Activated CD4-positive, alpha-beta T cell treated with anti-CD3 and anti-CD28 coated beads for 36 hours (primary cell): ENCODE results near the gene ST8SIA6. TPM values are rescaled to one million over a fixed set of nuclear protein-coding genes. Genes with fewer than 3 reads are reported as not detected.
"Not testable (repeated sequence)": the region's sequence is repeated elsewhere in the genome, so short reads cannot be mapped to it uniquely, and the experiment has no call there.

ENCODE experiments used
- ATAC-seq: fragments of 200-7000 bp; cut with Tn5 transposase; one replicate; pipeline ENCODE4 v1.10.0; 2021; ENCODE audit warnings: mild to moderate bottlenecking, moderate library complexity
- CTCF ChIA-PET: fragments of 350-600 bp; sonication (Branson Sonifier 250); formaldehyde crosslinking; loops from one replicate; lab custom pipeline; 2021; ENCODE audit warnings: antibody characterized with exemption; lab: Charles Lee
- POLR2A ChIA-PET: fragments of 350-600 bp; sonication (Branson Sonifier 250); formaldehyde crosslinking; loops from one replicate; lab custom pipeline; 2021; ENCODE audit warnings: antibody characterized with exemption, inconsistent platforms; lab: Charles Lee
- DNase-seq: peaks from one replicate; pipeline ENCODE4 v3.0.0-alpha.2; 2020
- H3K27ac Mint-ChIP-seq: one replicate; pipeline ENCODE4 v1.8.0; 2021; ENCODE audit warnings: mixed read lengths
- H3K27me3 Mint-ChIP-seq: one replicate; pipeline ENCODE4 v1.8.0; 2021; ENCODE audit warnings: mixed read lengths
- H3K36me3 Mint-ChIP-seq: one replicate; pipeline ENCODE4 v1.8.0; 2021; ENCODE audit warnings: low read depth, mixed read lengths
- H3K4me1 Mint-ChIP-seq: one replicate; pipeline ENCODE4 v1.8.0; 2021; ENCODE audit warnings: mixed read lengths
- H3K4me3 Mint-ChIP-seq: one replicate; pipeline ENCODE4 v1.8.0; 2021; ENCODE audit warnings: mild to moderate bottlenecking, moderate library complexity, mixed read lengths
- H3K9me3 Mint-ChIP-seq: one replicate; pipeline ENCODE4 v1.8.0; 2021; ENCODE audit warnings: low read depth, mixed read lengths
- intact Hi-C, 2 experiments: fragments of 100-400 bp; cut with DNase I in 1 of 2; cut with micrococcal nuclease in 1 of 2; formaldehyde crosslinking; loops; one replicate each; pipeline versions ENCODE4 v1.14.2 to v1.15.1; 2022 to 2024; cut with DNase I, micrococcal nuclease
- total RNA-seq, 2 experiments: library from RNA; stranded (reverse); gene quantifications; one replicate each; pipeline ENCODE4 v1.2.3, GENCODE V29; 2021

Gene ST8SIA6
- total RNA-seq, 2 experiments from 2014 or later, result not detected

- peaks cover 16% of the 10 kb centered on the region for H3K4me1 Mint-ChIP-seq
- ATAC-seq, result no peak
- intact Hi-C loops, result no loop called here
- ChIA-PET POLR2A (no interaction called here), CTCF (interaction anchor here (0.7 to 1.4 kb wide), 5 partner anchors 10 to 378 kb away, joined by 3 to 5 read pairs (median 3); no protein-coding TSS in a partner anchor)
- H3K27ac Mint-ChIP-seq, result no peak overlapping the region
- no peaks in the 10 kb centered on the region for H3K36me3 Mint-ChIP-seq
- no peaks in the 10 kb centered on the region for H3K9me3 Mint-ChIP-seq
- no peak for DNase-seq
- peak overlapping the region; percentile 71 for H3K4me3 Mint-ChIP-seq
- peaks cover 32% of the 10 kb centered on the region for H3K27me3 Mint-ChIP-seq
These were observed 673 bp upstream of the ST8SIA6 start for GRCh38 chr10:17455015-17455520.

GRCh38 chr10:17453373-17454091, 863 bp downstream of the ST8SIA6 start:
- ATAC-seq, result peak; percentile 73
- no peak overlapping the region for H3K27ac Mint-ChIP-seq
- peak overlapping the region; percentile 72 for H3K4me3 Mint-ChIP-seq
- DNase-seq, result peak; percentile 56
- H3K36me3 Mint-ChIP-seq, result no peaks in the 10 kb centered on the region
- POLR2A ChIA-PET, result no interaction called here
- CTCF ChIA-PET, result interaction anchor here (0.5 to 0.9 kb wide), 3 partner anchors 14 to 740 kb away, joined by 3 to 6 read pairs (median 3); no protein-coding TSS in a partner anchor
- peaks cover 30% of the 10 kb centered on the region for H3K27me3 Mint-ChIP-seq
- peaks cover 16% of the 10 kb centered on the region for H3K4me1 Mint-ChIP-seq
- H3K9me3 Mint-ChIP-seq, result peaks cover 8% of the 10 kb centered on the region
- intact Hi-C loops, result no loop called here

DNA sequence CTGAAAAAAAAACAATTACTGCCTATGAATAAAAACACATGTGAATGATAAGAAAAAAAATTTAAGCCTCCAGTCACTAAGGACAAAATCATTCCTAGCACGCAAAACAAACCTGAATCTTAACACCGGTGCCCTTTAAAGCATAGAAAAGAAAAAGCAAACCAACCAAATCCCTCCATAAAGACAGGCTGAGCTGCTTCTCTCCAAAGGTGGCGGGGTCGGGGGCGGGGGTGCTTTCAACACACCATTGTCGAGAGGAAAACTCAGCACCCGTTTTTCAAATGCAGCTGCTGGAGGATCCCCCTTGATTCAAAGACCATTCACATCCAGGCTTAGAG, 1.4 kb downstream of the ST8SIA6 start:
- Mint-ChIP-seq H3K36me3 (peaks cover 3% of the 10 kb centered on the region), H3K27ac (no peak overlapping the region), H3K4me3 (peak overlapping the region; percentile 72), H3K4me1 (peaks cover 16% of the 10 kb centered on the region), H3K27me3 (peaks cover 28% of the 10 kb centered on the region), H3K9me3 (peaks cover 11% of the 10 kb centered on the region)
- DNase-seq (no peak), ATAC-seq (no peak)
- ChIA-PET POLR2A (no interaction called here), CTCF (interaction anchor here (0.6 kb wide), 1 partner anchor 53 kb away, joined by 3 read pairs; no protein-coding TSS in a partner anchor)
- intact Hi-C loops, result no loop called here

- DNase-seq (no peak), ATAC-seq (no peak)
- intact Hi-C loops, result no loop called here
- Mint-ChIP-seq H3K4me3 (no peak overlapping the region), H3K9me3 (peaks cover 11% of the 10 kb centered on the region), H3K4me1 (peaks cover 16% of the 10 kb centered on the region), H3K27me3 (peaks cover 28% of the 10 kb centered on the region), H3K36me3 (peaks cover 3% of the 10 kb centered on the region), H3K27ac (no peak overlapping the region)
- POLR2A ChIA-PET, result interaction anchor here (0.7 kb wide), 1 partner anchor 148 kb away, joined by 3 read pairs; no protein-coding TSS in a partner anchor
- CTCF ChIA-PET, result no interaction called here
These were observed 2.1 kb downstream of the ST8SIA6 start for GRCh38 chr10:17452060-17452841.

DNA sequence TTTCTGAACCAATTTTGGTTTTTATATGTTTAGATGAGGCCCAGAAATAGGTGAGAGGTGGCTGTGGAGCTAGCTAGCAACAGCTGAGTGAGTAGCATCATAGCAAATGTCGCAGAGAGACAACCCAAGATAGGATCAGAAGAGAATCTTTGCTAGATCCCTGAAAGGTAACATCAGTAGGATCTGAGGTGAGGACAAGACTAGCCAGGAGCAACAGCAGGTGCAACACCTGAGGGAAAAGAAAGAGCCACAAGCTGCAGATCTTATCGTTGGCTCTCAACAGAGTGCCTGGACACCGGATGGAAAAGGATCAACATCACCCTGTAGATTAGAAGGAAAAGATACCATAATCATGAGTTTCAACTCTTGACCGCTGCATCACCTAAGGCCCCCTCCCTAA, 4.4 kb downstream of the ST8SIA6 start:
- H3K27ac Mint-ChIP-seq, result no peak overlapping the region
- H3K36me3 Mint-ChIP-seq, result peaks cover 3% of the 10 kb centered on the region
- intact Hi-C loops, result no loop called here
- H3K27me3 Mint-ChIP-seq, result peaks cover 19% of the 10 kb centered on the region
- ChIA-PET CTCF (interaction anchor here (0.9 to 5.2 kb wide), 2 partner anchors 19 to 31 kb away, joined by 3 to 37 read pairs; no protein-coding TSS in a partner anchor), POLR2A (no interaction called here)
- peaks cover 11% of the 10 kb centered on the region for H3K9me3 Mint-ChIP-seq
- peaks cover 16% of the 10 kb centered on the region for H3K4me1 Mint-ChIP-seq
- no peak overlapping the region for H3K4me3 Mint-ChIP-seq
- DNase-seq (no peak), ATAC-seq (no peak)

DNA sequence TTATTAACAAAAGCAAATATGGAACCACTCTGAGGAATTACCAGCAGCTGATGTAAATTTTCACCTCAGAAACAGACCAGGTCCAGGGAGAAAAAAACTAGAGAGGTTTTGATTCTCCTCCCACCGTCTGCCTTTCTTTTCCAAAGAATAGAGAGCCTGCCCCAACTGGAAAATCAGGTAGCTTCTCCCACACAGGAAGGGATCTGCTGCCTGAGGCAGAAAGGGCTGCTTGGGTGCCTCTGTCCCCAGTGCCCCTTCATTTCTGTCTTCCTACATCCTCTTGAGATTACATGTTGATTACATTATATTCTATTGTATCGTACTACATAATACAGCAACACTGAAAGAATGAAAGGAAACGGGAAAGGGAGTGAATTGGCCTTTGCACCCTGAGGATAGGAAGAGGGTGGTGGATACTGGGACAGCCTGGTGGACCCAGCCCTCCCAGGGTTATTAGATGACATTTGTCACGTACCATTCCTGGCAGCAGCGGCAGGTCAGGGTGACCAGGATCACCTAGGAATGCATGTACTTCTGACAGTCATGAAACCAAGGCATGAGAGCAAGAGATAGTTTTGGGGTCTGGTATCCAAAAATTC, 8.9 kb downstream of the ST8SIA6 start:
- POLR2A ChIA-PET, result no interaction called here
- CTCF ChIA-PET, result interaction anchor here (1.0 to 1.6 kb wide), 3 partner anchors 9 to 13 kb away, joined by 3 to 7 read pairs (median 5); partner anchors contain the start of gene ST8SIA6
- H3K9me3 Mint-ChIP-seq, result peaks cover 11% of the 10 kb centered on the region
- H3K27ac Mint-ChIP-seq, result no peak overlapping the region
- DNase-seq (no peak), ATAC-seq (no peak)
- intact Hi-C loops, result no loop called here
- no peak overlapping the region for H3K4me3 Mint-ChIP-seq
- peaks cover 3% of the 10 kb centered on the region for H3K36me3 Mint-ChIP-seq
- peaks cover 12% of the 10 kb centered on the region for H3K4me1 Mint-ChIP-seq
- peaks cover 8% of the 10 kb centered on the region for H3K27me3 Mint-ChIP-seq

- intact Hi-C loops, result no loop called here
- POLR2A ChIA-PET, result interaction anchor here (0.6 kb wide), 1 partner anchor 65 kb away, joined by 3 read pairs; no protein-coding TSS in a partner anchor
These were observed 10.0 kb downstream of the ST8SIA6 start for GRCh38 chr10:17444388-17444714.

GRCh38 chr10:17443707-17444387, 10.5 kb downstream of the ST8SIA6 start:
- peak; percentile 38 for DNase-seq
- H3K4me3 Mint-ChIP-seq, result no peak overlapping the region
- H3K36me3 Mint-ChIP-seq, result peaks cover 3% of the 10 kb centered on the region
- CTCF ChIA-PET, result interaction anchor here (0.5 to 1.3 kb wide), 3 partner anchors 11 to 1595 kb away, joined by 3 to 4 read pairs (median 3); partner anchors contain the start of gene ST8SIA6
- POLR2A ChIA-PET, result no interaction called here
- ATAC-seq, result peak; percentile 98
- H3K9me3 Mint-ChIP-seq, result peaks cover 3% of the 10 kb centered on the region
- intact Hi-C loops, result no loop called here
- H3K27ac Mint-ChIP-seq, result no peak overlapping the region
- H3K27me3 Mint-ChIP-seq, result peaks cover 8% of the 10 kb centered on the region
- H3K4me1 Mint-ChIP-seq, result peaks cover 12% of the 10 kb centered on the region

More at GRCh38 chr10:17444388-17444714, 10.0 kb downstream of the ST8SIA6 start:
- Mint-ChIP-seq H3K9me3 (peaks cover 5% of the 10 kb centered on the region), H3K4me3 (no peak overlapping the region), H3K4me1 (peaks cover 12% of the 10 kb centered on the region), H3K36me3 (peaks cover 3% of the 10 kb centered on the region), H3K27me3 (peaks cover 8% of the 10 kb centered on the region), H3K27ac (no peak overlapping the region)
- no peak for ATAC-seq
- CTCF ChIA-PET, result interaction anchor here (1.0 to 1.6 kb wide), 2 partner anchors 10 to 12 kb away, joined by 5 to 7 read pairs; partner anchors contain the start of gene ST8SIA6
- no peak for DNase-seq

DNA sequence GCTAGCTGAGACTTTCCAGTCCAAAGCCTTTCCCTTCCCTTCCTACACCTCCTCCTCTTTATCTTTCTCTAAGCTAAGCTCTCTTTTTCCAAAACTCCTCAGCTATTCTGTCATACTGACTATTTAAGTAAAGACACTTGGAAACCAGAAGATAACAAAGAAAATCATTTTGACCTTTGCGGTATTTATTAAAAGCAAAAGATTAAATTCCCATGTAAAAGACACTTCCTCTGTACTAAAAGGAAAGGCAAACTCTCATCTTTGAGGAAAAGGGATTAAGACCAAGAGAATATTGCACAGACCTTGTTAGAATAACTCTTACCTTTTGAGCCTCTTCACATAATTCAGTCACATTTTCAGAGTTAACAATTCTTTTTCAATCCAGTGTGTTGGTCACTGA, 15.8 kb downstream of the ST8SIA6 start:
- peaks cover 6% of the 10 kb centered on the region for H3K27me3 Mint-ChIP-seq
- no peak overlapping the region for H3K27ac Mint-ChIP-seq
- peaks cover 1% of the 10 kb centered on the region for H3K4me1 Mint-ChIP-seq
- H3K36me3 Mint-ChIP-seq, result no peaks in the 10 kb centered on the region
- DNase-seq (no peak), ATAC-seq (no peak)
- no peaks in the 10 kb centered on the region for H3K9me3 Mint-ChIP-seq
- no peak overlapping the region for H3K4me3 Mint-ChIP-seq
- CTCF ChIA-PET, result interaction anchor here (1.1 to 1.8 kb wide), 2 partner anchors 10 to 21 kb away, joined by 4 to 9 read pairs; no protein-coding TSS in a partner anchor
- intact Hi-C loops, result no loop called here
- POLR2A ChIA-PET, result no interaction called here

DNA sequence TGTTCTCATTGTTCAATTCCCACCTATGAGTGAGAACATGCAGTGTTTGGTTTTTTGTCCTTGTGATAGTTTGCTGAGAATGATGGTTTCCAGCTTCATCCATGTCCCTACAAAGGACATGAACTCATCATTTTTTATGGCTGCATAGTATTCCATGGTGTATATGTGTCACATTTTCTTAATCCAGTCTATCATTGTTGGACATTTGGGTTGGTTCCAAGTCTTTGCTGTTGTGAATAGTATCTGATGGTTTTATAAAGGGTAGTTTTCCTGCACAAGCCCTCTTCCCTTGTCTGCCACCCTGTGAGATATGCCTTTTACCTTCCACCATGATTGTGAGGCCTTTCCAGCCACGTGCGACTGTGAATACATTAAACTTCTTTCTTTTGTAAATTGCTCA, 17.8 kb downstream of the ST8SIA6 start:
- ChIA-PET POLR2A (interaction anchor here (0.6 kb wide), 1 partner anchor 18 kb away, joined by 4 read pairs; the partner anchor contains the start of gene ST8SIA6), CTCF (interaction anchor here (0.8 kb wide), 1 partner anchor 92 kb away, joined by 5 read pairs; no protein-coding TSS in a partner anchor)
- intact Hi-C loops, H3K27ac Mint-ChIP-seq, ATAC-seq, H3K9me3 Mint-ChIP-seq, H3K4me1 Mint-ChIP-seq, H3K27me3 Mint-ChIP-seq, H3K36me3 Mint-ChIP-seq, DNase-seq, H3K4me3 Mint-ChIP-seq: not testable (repeated sequence)
